Activated CD4-positive, alpha-beta T cell treated with anti-CD3 and anti-CD28 coated beads for 24 hours (primary cell): ENCODE data around the gene ADGRG6.

Experiments used
- DNase-seq, 2 donors: peaks; one replicate each; pipeline ENCODE4 v3.0.0-alpha.2; 2020; ENCODE audit warnings: low read depth in 2 of 2

The ADGRG6 gene

GRCh38 chr6:142489722-142490610, 188.2 kb downstream of the ADGRG6 start:
- DNase-seq: no peak
